ENCODE measurements around the gene RGS6. TPM values are rescaled to one million over a fixed set of nuclear protein-coding genes. Genes with fewer than 3 reads are reported as not detected.

RGS6 gene
- total RNA-seq, 1 experiment from 2014 or later = not detected

GRCh38 chr14:71947947-71948500 lies 15.8 kb downstream of the RGS6 start:
- DNase-seq (ENCODE audit: low read depth) = no peak

GRCh38 chr14:71952381-71953363 lies 20.4 kb downstream of the RGS6 start:
- DNase-seq (ENCODE audit: low read depth) = peak; percentile 3

- DNase-seq (ENCODE audit: low read depth) = no peak
These were observed 24.8 kb downstream of the RGS6 start for GRCh38 chr14:71956920-71957563.

- no peak for DNase-seq (ENCODE audit: low read depth)
These were observed 26.8 kb downstream of the RGS6 start for GRCh38 chr14:71959055-71959454.

- DNase-seq (ENCODE audit: low read depth) = no peak
These were observed 28.5 kb downstream of the RGS6 start for GRCh38 chr14:71960494-71961353.

- DNase-seq (ENCODE audit: low read depth) = no peak
These were observed 29.7 kb downstream of the RGS6 start for GRCh38 chr14:71961972-71962371.

GRCh38 chr14:71964716-71965115 lies 32.5 kb downstream of the RGS6 start:
- no peak for DNase-seq (ENCODE audit: low read depth)

GRCh38 chr14:71966528-71966927 lies 34.3 kb downstream of the RGS6 start:
- DNase-seq (ENCODE audit: low read depth) = no peak

GRCh38 chr14:71967704-71968103 lies 35.5 kb downstream of the RGS6 start:
- DNase-seq (ENCODE audit: low read depth) = no peak

- DNase-seq (ENCODE audit: low read depth) = no peak
These were observed 38.0 kb downstream of the RGS6 start for GRCh38 chr14:71970272-71970671.

GRCh38 chr14:71985538-71986189 lies 53.4 kb downstream of the RGS6 start:
- DNase-seq (ENCODE audit: low read depth) = peak; percentile 1

- DNase-seq (ENCODE audit: low read depth) = no peak
These were observed 56.2 kb downstream of the RGS6 start for GRCh38 chr14:71988476-71988875.

GRCh38 chr14:71988939-71989338 lies 56.7 kb downstream of the RGS6 start:
- no peak for DNase-seq (ENCODE audit: low read depth)

- no peak for DNase-seq (ENCODE audit: low read depth)
These were observed 62.2 kb downstream of the RGS6 start for GRCh38 chr14:71994416-71994815.

GRCh38 chr14:71995741-71996140 lies 63.5 kb downstream of the RGS6 start:
- no peak for DNase-seq (ENCODE audit: low read depth)

GRCh38 chr14:71996610-71997009 lies 64.4 kb downstream of the RGS6 start:
- DNase-seq (ENCODE audit: low read depth) = no peak

GRCh38 chr14:72000907-72001306 lies 68.7 kb downstream of the RGS6 start:
- DNase-seq (ENCODE audit: low read depth) = no peak

GRCh38 chr14:72002731-72003130 lies 70.5 kb downstream of the RGS6 start:
- DNase-seq (ENCODE audit: low read depth) = no peak

GRCh38 chr14:72008666-72009065 lies 76.4 kb downstream of the RGS6 start:
- no peak for DNase-seq (ENCODE audit: low read depth)

- DNase-seq (ENCODE audit: low read depth) = no peak
These were observed 78.2 kb downstream of the RGS6 start for GRCh38 chr14:72010474-72010873.

- peak; percentile 1 for DNase-seq (ENCODE audit: low read depth)
These were observed 81.6 kb downstream of the RGS6 start for GRCh38 chr14:72013721-72014345.

All from RPMI7951 (cell line).